Adipose tissue (tissue), 3 donors: ENCODE results near the gene ETV3. TPM values are rescaled to one million over a fixed set of nuclear protein-coding genes. Genes with fewer than 3 reads are reported as not detected.
"Not testable (repeated sequence)": the region's sequence is repeated elsewhere in the genome, so short reads cannot be mapped to it uniquely, and the experiment has no call there.

ENCODE experiments used
- H3K27ac ChIP-seq: one replicate; pipeline ENCODE4 v1.5.1; 2013; ENCODE audit warnings: low read depth, low read length
- WGBS, 3 donors: extraction: QIAGEN DNeasy Blood & Tissue Kit; methylation state at CpG; one replicate each; pipeline ENCODE4 v1.1.7; 2013; 5-methylcytosine and 5-hydroxymethylcytosine counted together
- polyA plus RNA-seq, 3 donors: library from polyadenylated mRNA; stranded (reverse); fragments of 200-250 nt; gene quantifications; one replicate each; pipeline ENCODE4 v1.2.3, GENCODE V29; 2013
- donor health status: healthy with polysubstance abuse.
- donor health status: Bipolar disorder and iron deficiency.
- donor health status: healthy.

The ETV3 gene
- polyA plus RNA-seq, 3 donors = 3.4 to 18.4 (median 12.8) TPM

DNA sequence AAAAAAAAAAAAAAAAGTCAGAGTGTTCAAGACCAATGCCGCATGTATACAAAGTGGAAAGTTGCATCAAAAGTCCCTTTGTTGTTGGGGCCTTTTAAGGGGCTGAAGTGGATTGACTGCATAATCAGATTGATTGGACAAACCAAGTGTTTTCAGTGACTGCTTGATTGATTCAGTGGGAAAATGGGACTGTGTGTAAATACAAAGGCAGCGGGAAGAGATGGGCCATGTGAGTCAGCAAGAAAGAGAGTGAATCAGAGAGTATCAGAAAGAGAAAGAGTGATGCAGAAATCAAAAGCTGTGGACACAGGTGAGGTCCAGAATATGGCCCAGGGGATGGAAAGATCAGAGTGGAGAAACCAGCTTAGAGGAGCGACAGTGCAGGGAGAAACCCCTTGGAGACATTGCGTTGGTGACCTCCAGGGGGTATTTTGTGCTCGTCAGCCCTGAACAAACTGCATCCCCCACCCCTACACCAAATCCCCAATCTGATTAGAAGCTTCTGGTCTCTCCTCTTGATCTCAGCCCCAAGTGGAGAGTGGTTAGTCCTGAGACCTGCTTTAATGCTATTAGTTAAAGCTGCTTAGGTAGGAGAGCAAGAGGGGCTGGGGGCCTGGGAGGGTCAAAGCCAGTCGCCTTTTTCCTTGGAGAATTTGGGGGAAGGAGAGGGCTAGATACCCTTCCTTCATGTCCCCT is 33.4 kb downstream of the ETV3 start:
- 59 to 85% (median 82%) methylated on average over 6 of the region's 6 CpGs for WGBS, 3 donors
- no peak overlapping the region for H3K27ac ChIP-seq

DNA sequence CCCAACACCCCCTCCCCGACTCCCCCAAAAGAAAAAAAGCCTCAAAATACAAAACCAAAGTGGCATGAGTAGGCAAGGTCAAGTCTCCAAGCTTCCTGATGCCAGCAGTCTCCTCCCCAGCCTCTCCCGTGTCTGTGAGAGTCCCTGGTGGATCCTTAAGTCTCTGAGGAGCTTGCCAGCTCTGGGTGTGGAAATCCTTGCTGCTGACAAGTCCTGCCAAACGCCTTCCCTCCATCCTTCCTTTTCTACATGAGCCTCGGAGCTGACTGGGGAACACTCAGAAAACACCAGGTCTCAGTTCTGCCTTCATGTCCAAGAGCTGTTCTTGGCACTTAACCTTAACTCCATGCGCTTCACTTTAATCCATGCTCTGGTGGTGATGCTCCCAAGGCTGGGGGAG is 34.9 kb downstream of the ETV3 start:
- WGBS, 3 donors = 53 to 66% (median 62%) methylated on average over 5 of the region's 5 CpGs
- no peak overlapping the region for H3K27ac ChIP-seq

DNA sequence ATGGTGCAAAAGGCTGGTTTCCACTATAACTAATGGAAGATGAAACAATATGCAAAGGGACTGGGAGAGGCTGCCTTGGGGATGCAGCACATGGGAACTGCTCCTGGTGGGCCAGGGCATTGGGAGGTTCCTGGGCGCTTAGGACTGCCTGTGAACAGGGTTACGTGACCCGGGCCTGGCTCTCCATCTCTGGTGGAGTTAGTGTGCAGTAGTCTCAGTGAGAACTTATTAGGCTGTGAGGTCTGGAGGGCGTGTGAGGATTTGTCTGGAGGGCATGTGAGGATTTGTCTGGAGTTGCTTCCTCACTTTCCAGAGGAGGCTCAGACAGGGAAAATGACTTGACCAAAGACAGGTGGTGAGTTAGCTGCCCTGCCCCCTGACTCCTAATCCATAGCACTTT is 37.0 kb downstream of the ETV3 start:
- WGBS, 3 donors = 75 to 88% (median 83%) methylated on average over 4 of the region's 4 CpGs
- H3K27ac ChIP-seq = no peak overlapping the region

DNA sequence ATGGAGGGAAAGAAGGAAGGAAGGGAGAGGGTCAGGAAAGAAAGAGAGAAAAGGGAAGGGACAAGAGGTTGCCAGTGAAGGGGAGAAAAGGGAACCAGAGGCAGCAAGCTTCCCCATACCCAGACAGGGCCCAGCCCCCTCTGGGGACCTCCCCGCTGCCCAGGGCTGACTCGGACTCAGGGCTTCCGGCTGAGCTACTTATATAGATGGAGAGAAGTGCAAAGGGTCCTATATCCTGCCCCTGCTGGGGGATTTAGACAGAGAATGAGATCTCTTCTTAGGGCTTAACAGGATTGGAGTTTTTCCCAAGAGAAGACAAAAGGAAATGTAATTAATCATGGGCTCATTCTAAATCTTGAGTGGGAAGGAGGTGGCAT is 38.6 kb downstream of the ETV3 start, which contains the start of gene ETV3L:
ETV3L (minus strand) TSS at position 176 of the 377 bp plus-strand sequence. CDS start 285 bp downstream, outside the sequence.
- WGBS, 3 donors = 38 to 78% (median 50%) methylated on average over 3 of the region's 3 CpGs
- H3K27ac ChIP-seq = no peak within 1 kb of the TSS

DNA sequence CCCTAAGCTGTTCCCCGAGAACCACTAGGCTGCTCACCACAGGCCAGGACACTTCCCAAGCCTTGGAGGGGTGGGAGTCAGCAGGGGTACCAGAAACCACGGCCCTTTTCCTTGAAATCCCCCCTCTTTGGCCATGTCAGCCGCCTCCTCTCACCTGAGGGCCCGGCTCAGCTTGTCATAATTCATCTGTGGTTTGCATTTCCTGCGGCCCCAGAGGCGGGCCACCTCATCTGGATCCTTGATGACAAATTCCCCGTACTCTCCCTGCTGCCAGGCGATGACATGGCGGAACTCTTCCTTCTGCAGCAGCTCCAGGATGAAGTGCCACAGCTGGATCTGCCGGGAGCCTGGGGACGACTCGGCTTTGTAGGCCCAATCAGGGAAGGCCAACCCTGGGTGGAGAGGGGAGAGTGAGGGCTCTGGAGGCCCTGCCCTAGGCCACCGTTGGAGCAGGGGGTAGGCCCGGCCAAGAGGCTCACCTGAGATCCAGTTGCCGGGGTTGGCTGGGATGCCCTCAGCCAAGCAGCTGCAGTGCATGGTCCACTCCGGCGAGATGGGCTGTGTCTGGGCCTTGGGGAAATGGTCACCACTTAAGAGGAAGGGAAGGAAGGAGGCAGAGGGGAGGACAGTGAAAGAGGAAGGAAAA is 39.1 kb downstream of the ETV3 start:
- 74 to 84% (median 76%) methylated on average over 13 to 16 of the region's 17 CpGs for WGBS, 3 donors

DNA sequence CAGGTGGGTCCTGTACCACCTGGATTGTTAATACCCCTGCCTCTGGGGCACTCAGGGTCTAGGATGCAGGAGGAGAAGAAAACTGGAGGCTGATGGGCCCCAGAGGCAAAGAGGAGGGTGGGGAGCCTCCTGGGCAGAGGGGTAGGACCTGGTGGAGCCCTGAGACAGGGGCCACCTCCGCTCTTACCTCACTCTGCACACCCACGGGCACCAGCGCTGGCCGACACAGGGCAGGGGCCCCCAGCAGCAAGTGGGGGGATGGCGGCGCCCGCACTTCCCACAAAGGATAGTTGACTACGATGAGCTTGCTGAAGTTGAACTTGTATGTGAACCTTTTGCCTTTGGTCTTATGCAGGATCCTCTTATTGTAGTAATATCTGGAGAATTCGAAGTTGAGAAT is 39.7 kb downstream of the ETV3 start:
- 88 to 94% (median 93%) methylated on average over 9 of the region's 9 CpGs for WGBS, 3 donors
- no peak overlapping the region for H3K27ac ChIP-seq

More for the DNA sequence above, 39.1 kb downstream of the ETV3 start:
- not testable (repeated sequence) for H3K27ac ChIP-seq

DNA sequence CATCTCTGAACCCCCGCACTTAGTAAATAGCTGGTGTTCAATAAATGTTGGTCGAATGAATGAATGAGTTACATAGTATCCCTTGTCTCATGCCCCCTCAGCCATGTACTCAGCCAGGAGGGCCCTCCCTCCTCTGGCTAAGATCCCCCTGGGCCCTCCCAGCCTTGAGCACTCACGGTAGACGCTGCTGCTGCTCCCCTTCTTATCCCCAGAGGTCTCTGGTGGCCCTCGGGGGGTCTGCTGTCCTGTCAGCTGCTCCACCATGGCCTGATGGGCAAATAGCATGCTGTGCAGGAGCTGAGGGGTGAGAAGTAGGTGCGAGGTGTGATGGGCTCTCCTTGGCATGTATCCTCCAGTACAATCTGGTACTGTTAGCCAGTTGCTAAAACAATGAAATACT is 40.5 kb downstream of the ETV3 start:
- WGBS, 3 donors = 74 to 86% (median 82%) methylated on average over 6 of the region's 6 CpGs
- no peak overlapping the region for H3K27ac ChIP-seq

DNA sequence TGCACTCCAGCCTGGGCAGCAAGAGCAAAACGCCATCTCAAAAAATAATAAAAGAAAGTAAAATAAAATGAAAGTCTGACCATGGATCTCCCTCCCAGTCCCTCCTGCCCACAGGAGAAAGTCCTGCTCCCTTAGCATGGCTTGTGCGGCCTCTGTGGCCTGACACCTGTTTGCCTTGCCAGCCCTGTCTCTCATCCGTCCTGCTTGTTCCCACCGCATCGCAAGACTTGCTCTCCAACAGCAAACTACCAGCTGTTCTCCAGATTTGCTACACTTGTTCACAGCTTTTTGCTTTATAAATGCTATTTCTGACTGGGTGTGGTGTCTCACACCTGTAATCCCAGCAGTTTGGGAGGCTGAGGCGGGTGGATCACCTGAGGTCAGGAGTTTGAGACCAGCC is 41.3 kb downstream of the ETV3 start:
- H3K27ac ChIP-seq = no peak overlapping the region
- 79 to 93% (median 87%) methylated on average over 5 to 6 of the region's 6 CpGs for WGBS, 3 donors

DNA sequence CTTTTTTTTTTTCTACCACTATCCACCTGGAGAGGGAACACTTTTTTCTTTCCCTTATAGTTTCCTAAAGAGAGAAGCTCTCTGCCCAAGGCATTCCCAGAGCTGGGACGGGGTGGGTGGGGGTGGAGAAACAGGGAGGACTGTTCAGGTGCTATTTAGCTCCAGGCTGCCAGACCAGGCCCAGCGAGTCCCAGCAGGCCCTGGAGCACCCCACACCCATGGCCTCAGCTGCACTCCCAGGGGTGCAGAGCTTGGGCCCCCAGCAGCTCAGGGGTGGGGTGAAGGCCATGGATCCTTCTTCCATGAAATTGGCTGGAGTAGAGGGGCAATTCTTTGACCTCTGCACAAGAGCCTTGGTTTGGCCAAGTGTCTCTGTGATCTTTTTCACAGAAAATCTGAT is 42.6 kb downstream of the ETV3 start:
- no peak overlapping the region for H3K27ac ChIP-seq
- WGBS, 3 donors = 71 to 91% (median 90%) methylated on average over 2 of the region's 2 CpGs

DNA sequence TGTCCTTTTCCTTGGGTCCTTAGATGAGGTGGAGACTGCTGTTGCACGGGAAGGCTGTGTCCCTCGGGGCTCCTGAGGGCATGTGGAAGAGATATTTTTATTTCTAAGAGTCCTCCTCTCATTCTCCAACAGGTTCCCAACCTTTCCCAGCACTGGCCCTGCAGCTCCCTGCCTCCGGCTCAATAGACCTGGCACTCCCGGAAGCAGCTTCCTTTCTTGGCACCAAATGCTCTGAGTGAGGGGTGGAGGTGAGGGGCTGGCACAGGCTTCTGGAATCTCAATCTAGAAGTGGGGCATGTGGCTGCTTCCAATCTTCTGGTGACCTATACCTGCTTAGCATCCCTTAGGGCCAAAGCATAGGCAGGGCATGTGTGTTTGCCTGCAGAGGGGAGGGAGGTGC is 43.1 kb downstream of the ETV3 start:
- H3K27ac ChIP-seq = no peak overlapping the region
- 59 to 79% (median 65%) methylated on average over 4 of the region's 4 CpGs for WGBS, 3 donors

DNA sequence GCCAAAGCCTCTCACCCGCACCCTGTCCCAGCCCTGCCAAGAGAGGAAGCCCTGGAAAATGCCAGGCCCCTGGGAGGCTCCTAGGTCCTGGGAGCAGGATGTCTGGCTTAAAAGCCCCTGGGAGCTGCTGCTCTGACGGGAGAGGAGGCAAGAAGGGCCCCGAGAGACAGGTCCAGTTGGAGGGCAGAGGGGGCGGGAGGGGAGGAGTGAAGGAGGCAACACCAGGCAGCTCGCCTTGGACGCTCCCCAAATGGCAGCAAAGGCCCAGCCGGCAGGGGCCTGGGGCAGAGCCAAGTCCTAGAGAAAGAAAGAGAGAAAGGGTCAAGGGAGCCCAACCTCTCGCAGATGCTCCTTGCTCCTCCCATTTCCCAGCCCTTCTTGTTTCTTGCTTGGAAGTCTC is 45.4 kb downstream of the ETV3 start:
- 52 to 67% (median 52%) methylated on average over 7 to 8 of the region's 8 CpGs for WGBS, 3 donors
- H3K27ac ChIP-seq = no peak overlapping the region

DNA sequence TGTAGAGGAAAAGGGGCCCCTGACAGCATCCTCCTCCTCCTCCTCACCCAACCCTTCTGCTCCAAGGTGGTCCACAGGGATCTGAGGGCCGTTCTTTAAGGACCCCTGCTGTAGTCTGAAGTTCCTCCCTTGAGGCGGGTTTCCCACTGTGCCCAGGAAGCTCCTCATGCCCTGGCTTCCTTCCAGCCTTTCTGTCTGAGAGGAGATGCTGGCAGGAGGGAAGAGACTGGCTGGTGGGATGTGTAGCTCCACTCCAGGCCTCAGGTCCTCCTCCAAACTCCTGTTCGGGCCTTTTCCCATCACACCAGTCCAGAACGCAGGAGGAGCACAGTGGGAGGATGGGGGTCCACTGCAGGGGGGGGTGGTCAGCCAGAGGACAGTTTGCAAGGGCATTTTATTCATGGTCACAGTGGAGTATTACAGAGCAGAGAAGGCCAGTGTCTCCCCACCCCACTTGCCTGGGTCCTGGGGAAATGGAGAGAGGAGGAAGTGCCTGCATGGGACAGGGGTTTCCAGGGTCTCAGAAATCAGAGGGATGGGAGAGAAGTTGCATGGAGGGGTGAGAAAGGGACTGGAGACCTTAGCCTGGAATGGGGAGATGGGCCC is 46.4 kb downstream of the ETV3 start:
- no peak overlapping the region for H3K27ac ChIP-seq

DNA sequence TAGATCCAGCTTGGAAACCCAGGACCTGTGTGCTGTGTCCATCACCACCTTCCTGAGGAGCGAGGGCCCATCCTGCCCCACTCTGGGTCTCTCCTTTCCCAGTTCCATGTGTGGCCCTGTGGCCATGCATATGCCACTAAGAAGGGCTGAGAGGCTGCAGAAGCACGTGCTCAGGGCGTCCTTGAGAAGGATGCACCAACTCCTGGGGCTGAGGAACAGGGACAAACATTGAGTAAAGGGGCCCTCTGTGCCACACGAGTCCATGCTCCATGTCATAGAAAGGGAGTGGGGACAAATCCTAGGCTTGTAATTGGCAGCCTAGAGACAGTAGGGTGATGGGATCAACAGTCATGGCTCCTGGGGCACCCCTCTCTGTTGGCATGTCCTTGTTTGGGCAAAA is 47.0 kb downstream of the ETV3 start:
- no peak overlapping the region for H3K27ac ChIP-seq

More for the DNA sequence above, 46.4 kb downstream of the ETV3 start:
- 75 to 77% (median 75%) methylated on average over 4 of the region's 4 CpGs for WGBS, 3 donors

DNA sequence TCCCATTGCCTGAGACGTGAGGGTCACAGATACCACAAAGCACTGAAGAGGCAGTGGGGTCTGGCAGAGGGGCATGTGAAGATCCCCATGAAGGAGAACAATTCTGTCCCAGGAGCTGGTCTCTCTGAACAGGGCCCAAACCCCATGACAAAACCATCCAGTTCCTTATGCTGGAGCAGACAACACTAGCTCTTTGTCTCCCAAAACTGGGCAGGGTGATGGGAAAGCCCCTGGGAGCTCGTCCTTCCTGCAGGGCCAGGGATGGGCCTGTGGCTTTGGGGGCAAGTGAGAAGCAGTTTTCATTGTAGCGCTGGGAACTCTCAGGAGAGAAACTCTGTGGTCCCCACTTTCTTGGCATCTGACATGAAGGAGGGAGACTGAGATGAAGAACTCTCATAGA is 47.4 kb downstream of the ETV3 start:
- no peak overlapping the region for H3K27ac ChIP-seq
- WGBS, 3 donors = 63 to 77% (median 64%) methylated on average over 3 of the region's 3 CpGs

More for the DNA sequence above, 47.0 kb downstream of the ETV3 start:
- WGBS, 3 donors = 81 to 96% (median 91%) methylated on average over 4 of the region's 4 CpGs

DNA sequence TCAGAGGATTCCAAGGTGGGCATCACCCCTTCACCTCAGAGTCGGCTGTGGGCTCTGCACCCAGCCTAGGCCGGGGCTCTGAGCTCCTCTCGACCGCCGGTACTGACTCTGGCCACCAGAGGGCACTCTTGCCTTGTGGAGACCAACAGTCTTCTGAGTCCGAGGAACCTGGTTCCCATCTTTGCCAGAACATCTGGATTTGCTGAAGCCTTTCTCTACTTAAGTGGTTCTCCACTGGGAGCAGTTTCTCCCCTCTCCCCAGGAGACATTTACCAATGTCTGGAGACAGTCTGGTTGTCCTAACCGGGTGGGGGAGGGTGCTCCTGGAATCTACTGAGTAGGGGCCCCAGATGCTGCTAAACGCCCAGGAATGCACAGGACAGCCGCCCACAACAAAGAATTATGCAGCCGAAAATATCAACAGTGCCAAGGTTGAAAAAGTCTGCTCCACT is 48.0 kb downstream of the ETV3 start:
- 13 to 18% (median 18%) methylated on average over 10 of the region's 10 CpGs for WGBS, 3 donors
- no peak overlapping the region for H3K27ac ChIP-seq

DNA sequence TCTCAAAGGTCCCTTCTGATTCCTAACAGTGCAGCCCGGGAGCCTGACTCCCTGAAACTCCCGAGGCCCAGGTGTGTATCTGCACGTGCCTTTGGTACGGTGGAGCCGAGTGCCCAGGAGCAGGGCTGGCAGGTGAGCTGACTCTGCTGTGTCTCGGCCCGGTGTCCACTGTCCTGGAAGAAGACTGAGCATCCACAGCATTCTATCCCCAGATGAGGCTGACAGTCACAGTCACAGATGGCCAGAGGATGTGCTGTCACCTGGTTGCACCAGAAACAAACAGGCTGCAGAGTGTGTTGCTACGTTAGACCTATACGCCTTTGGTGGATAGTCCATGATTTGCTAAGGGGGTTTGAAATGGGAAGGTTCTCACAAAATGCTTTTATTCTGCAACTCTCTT is 48.4 kb downstream of the ETV3 start:
- 75 to 89% (median 84%) methylated on average over 9 of the region's 9 CpGs for whole genome bisulfite sequencing, 3 donors
- H3K27ac ChIP-seq = no peak overlapping the region

DNA sequence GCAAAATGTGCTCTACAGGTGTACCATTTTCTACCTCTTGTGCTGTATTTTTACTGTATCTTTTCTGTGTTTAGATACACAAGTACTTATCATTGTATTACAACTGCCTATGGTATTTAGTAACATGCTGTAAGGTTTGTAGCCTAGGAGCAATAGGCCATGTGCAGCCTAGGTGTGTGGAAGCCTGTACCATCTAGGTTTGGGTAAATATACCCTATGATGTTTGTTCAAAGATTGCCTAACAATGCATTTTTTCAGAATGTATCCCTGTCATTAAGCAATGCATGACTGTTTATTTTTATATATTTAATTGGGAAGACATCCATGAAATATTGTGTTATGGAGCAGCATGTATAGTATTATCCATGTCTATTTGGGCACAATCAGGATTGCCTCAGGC is 49.6 kb downstream of the ETV3 start:
- H3K27ac ChIP-seq = no peak overlapping the region

DNA sequence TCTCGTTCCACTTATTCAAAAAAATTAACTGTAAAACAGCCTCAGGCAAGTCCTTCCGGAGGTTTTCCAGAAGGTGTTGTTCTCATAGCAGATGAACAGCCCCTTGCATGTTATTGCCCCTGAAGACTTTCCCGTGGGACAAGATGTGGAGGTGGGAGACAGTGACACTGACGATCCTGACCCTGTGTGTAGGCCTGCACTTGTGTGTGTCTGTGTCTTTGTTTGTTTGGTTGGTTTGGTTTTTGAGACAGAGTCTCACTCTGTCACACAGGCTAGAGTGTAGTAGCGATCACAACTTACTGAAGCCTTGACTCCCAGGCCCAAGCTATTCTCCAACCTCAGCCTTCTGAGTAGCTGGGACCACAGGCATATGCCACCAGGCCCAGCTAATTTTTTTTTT is 51.2 kb downstream of the ETV3 start:
- no peak overlapping the region for H3K27ac ChIP-seq
- 88 to 94% (median 89%) methylated on average over 5 of the region's 5 CpGs for WGBS, 3 donors

DNA sequence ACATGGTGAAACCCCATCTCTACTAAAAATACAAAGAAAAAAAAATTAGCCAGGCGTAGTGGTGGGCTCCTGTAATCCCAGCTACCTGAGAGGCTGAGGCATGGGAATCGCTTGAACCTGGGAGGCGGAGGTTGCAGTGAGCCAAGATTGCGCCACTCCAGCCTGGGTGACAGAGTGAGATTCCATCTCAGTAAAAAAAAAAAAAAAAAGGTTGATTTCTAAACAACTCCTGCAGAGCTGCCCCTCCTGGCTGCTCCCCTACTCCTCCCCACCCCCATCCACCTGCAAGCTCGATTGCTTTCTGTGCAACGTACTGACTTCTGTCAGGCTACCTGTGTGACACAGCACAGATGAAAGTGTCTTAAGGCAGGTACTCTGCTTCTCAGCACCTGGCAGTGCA is 51.9 kb downstream of the ETV3 start:
- WGBS, 3 donors = 70 to 82% (median 78%) methylated on average over 6 of the region's 6 CpGs
- no peak overlapping the region for H3K27ac ChIP-seq

DNA sequence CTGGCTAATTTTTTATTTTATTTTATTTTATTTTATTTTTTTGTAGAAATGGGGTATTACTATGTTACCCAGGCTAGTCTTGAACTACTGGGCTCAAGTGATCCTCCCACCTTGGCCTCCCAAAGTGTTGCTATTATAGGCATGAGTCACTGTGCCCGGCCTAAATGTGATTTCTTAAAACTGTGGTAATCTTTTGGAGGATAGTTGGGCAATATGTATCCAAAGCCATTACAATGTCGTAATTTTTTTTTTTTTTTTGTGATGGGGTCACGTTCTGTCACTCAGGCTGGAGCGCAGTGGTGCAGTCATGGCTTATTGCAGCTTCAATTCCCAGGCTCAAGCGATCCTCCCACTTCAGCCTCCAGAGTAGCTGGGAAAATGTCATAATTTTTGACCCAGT is 52.8 kb downstream of the ETV3 start:
- H3K27ac ChIP-seq = no peak overlapping the region
- 46 to 90% (median 56%) methylated on average over 5 of the region's 5 CpGs for WGBS, 3 donors
